GM12872 (cell line): ENCODE data around the gene CD22.

Experiments used
- TF ChIP-seq, protein P1 (sequence below): IDR thresholded peaks from 3 replicates; pipeline ENCODE4 v1.5.1; 2011; ENCODE audit warnings: low read depth, mild to moderate bottlenecking, low read length, moderate library complexity; ENCODE audit not compliant: insufficient read depth

The CD22 gene

DNA sequence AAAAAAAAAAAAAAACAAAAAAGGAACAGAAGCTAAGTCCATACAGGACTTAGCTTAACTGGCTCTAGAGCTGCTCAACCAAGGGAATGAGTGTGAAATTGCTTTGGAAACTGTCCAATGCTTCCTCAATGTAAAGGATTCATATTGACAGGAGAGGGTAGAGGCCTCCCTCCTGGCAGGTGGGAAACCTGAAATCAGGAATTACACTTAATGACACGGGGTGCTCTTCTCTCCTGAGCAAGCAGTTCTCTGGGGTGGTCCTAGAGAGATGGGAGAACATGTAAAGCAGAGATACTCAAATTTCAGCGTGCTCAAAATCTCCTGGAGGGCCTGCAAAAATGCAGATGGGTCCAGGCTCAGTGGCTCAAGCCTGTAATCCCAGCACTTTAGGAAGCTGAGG lies 40.7 kb upstream of the CD22 start:
- TF ChIP-seq, protein P1, sequence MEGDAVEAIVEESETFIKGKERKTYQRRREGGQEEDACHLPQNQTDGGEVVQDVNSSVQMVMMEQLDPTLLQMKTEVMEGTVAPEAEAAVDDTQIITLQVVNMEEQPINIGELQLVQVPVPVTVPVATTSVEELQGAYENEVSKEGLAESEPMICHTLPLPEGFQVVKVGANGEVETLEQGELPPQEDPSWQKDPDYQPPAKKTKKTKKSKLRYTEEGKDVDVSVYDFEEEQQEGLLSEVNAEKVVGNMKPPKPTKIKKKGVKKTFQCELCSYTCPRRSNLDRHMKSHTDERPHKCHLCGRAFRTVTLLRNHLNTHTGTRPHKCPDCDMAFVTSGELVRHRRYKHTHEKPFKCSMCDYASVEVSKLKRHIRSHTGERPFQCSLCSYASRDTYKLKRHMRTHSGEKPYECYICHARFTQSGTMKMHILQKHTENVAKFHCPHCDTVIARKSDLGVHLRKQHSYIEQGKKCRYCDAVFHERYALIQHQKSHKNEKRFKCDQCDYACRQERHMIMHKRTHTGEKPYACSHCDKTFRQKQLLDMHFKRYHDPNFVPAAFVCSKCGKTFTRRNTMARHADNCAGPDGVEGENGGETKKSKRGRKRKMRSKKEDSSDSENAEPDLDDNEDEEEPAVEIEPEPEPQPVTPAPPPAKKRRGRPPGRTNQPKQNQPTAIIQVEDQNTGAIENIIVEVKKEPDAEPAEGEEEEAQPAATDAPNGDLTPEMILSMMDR = no peak

DNA sequence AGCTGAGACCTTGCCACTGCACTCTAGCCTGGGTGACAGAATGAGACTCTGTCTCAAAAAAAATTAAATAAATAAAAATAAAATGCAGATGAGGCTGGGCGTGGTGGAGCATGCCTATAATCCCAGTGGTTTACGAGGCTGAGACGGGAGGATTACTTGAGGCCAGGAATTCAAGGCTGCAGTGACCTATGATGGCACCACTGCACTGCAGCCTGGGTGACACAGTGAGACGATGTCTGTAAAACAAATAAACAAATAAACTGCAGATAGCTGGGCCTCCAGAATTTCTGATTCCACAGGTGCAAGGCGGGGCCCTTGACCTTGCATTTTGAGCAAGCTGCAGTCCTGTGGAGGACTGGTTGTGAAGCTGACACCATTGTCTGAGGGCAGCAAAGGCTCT lies 40.1 kb upstream of the CD22 start:
- TF ChIP-seq, protein P1 = no peak

DNA sequence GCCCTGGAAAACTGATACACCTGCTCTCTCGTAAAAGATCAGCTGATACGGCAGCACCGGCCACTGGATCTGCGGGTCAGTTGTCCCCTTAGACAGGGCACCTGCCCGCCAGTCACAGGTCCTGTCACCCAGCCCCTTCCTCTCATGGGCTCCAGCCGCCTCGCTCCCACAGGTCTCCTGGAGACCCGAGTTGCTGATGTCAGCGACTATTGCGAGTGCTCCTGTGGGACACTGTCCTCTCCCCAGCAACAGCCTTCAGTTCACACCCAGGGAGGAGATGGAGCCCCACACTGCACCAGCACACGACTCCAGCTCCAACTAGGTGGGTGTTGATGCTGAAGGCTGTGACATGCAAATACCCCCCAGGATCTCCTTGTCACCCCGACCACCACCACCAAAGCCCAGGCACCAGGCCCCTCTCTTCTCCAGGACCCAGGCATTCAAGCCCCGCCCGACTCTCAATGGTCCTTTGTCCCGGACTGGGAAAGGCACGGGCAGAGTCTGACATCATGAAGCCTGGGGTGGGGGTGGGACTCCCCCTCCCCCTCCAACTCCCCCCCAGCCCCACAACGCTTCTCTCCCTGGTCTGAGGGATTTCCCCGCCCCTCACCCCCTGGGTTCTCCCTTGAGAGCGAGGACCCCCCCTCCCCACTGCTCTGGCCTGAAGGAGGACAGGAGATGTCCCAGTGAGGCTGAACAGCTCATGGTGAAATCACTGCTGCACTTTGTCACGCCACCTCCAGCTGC lies 38.4 kb upstream of the CD22 start:
- TF ChIP-seq, protein P1 = no peak

DNA sequence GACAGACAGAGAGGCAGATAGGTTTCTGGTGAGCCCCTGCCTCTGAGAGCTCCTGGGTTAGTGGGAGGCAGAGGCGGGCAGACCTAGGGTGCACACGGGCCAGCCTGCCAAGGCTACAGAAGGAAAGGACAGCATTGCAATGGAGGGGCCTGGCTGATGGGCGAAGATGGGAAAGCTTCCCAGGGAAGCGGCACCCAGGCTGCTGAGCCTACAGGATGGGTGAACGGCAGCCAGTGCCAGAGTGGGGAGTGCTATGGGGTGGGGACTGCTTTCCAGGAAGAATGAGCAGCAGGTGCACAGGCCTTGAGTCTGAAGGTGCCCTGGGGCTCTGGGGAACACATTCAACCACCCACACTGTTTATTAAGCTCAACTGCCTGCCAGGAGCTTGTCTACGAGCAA lies 37.7 kb upstream of the CD22 start:
- TF ChIP-seq, protein P1 = no peak

DNA sequence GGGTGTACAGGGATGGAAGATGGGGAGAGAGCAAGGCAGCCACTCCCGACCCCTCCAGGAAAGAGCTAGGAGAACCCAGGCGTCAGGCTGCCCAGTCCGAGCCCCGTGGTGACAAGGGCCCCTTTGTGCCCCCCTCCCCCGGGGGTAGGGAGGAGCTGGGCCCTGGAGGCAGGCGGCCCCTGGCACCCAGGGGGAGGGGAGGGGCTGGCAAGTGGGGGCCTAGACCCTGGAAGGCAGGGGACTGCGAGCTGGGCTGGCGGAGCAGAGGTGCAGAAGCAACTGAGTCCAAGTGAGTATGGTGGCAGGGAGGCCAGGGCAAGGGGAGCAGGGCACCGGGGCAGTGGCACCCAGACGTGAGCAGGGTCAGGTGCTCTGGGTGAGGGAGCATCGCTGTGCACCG lies 37.1 kb upstream of the CD22 start, which contains the start of gene MAG:
TSS of gene MAG (plus strand) at position 246 of the 400 bp plus-strand sequence. CDS start 3,248 bp downstream, outside the sequence.
- TF ChIP-seq, protein P1 = no peak

DNA sequence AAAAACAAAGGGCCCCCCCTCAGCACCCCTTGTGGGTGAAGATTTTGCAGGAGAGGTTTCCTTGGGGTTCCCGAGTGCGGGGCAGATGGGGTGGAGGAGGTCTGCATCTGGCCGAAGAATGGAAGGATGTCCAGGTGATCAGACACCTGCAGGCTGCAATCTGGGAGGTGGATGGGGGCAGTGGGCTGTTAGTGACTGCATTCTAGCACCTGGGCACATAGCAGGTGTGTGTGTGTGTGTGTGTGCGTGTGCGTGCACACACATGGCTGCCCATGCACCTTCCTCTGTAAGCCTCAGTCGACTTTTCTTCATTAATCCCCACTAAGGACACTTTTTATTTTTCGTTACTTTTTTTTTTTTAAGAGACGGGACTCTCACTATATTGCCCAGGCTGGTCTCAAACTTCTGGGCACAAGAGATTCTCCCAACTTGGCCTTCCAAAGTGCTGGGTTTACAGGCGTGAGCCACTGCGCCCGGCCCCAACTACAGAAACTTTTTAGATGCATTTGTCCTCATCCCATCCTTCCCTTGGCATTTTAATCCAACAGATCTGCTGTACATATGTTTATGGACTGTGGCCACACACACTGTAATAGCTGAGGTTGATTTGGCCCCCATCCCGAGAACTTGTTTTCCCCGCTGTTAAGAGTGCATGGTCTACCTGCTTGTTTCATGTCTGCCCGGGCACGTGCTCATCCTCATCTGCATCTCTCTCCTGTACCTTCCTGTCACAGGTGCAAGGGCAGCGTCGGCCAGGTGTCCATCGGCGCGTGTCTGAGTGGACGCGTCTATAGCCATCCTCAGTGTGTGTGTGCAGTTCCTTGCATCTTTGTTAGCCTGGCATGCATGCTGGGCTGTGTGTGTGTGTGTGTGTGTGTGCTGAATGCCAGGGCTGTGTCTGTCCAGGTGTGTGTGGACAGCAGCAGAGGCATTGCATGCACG lies 36.3 kb upstream of the CD22 start:
- TF ChIP-seq, protein P1 = no peak

DNA sequence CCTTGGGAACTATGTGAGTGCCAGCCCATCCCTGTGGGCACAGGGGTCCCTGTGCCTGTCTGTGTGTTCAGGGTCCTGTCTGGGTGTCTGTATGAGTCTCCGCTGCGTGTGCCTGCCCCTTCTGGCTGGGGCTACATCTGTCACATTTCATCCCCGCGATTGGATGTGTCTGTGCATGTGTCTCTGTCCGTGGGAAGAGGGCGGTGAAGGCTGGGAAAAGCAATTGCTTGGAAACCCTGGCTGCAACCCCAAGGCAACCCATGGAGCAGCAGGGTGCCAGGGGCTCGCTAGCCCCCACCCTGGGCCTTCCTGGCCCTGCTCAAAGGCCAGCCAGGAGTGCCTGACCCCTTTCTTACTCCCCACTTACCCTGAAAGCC lies 35.6 kb upstream of the CD22 start:
- TF ChIP-seq, protein P1 = no peak
